SK-N-SH treated with all-trans-retinoic acid at 6 μM for 48 hours (cell line): ENCODE measurements around the gene SGCA.

Experiments used
- CREB5 ChIP-seq: fragments of 250-450 bp; sonication (Bioruptor Pico); IDR thresholded peaks from 2 replicates; pipeline ENCODE4 v1.5.1; 2020; ENCODE audit warnings: low read depth, mild to moderate bottlenecking, moderate library complexity
- CSRNP3 ChIP-seq: fragments of 250-450 bp; sonication (Bioruptor Pico); IDR thresholded peaks from 2 replicates; pipeline ENCODE4 v1.5.1; 2021; ENCODE audit warnings: mild to moderate bottlenecking, moderate library complexity
- PATZ1 ChIP-seq: fragments of 250-450 bp; sonication (Bioruptor Pico); IDR thresholded peaks from 2 replicates; pipeline ENCODE4 v1.8.0; 2020; ENCODE audit warnings: mild to moderate bottlenecking, moderate library complexity, borderline replicate concordance
- PPARA ChIP-seq: fragments of 250-450 bp; sonication (Bioruptor Pico); IDR thresholded peaks from 2 replicates; pipeline ENCODE4 v1.5.0; 2020; ENCODE audit warnings: mild to moderate bottlenecking, borderline replicate concordance
- ZFP3 ChIP-seq: fragments of 250-450 bp; sonication (Bioruptor Pico); IDR thresholded peaks from 2 replicates; pipeline ENCODE4 v1.5.0; 2020; ENCODE audit warnings: mild to moderate bottlenecking, moderate library complexity
- ZFP30 ChIP-seq: fragments of 450-650 bp; formaldehyde crosslinking; IDR thresholded peaks from 2 replicates; pipeline ENCODE4 v1.5.0; 2022; ENCODE audit warnings: mild to moderate bottlenecking, moderate library complexity
- ZNF565 ChIP-seq: fragments of 450-650 bp; formaldehyde crosslinking; conservative IDR thresholded peaks from 2 replicates; pipeline ENCODE4 v1.5.0; 2020; ENCODE audit warnings: low read depth, mild to moderate bottlenecking, moderate library complexity
- ZNF8 ChIP-seq: fragments of 450-650 bp; formaldehyde crosslinking; IDR thresholded peaks from 2 replicates; pipeline ENCODE4 v1.5.0; 2020; ENCODE audit warnings: mild to moderate bottlenecking, moderate library complexity

GRCh38 chr17:50182783-50183420, 17.1 kb downstream of the SGCA start:
- TF ChIP-seq CREB5 (CRISPR knock-in tag), result no peak
- TF ChIP-seq ZFP3, result no peak
- TF ChIP-seq ZFP30 (CRISPR knock-in tag), result no peak
- TF ChIP-seq CSRNP3 (CRISPR knock-in tag), result no peak
- TF ChIP-seq ZNF565, result no peak
- TF ChIP-seq PATZ1 (CRISPR knock-in tag), result no peak
- no peak for TF ChIP-seq PPARA
- no peak for TF ChIP-seq ZNF8 (CRISPR knock-in tag)
